IPS-NIHi11 (cell line): Measurements from ENCODE around the gene ABHD16B.
"Not testable (repeated sequence)": the region's sequence is repeated elsewhere in the genome, so short reads cannot be mapped to it uniquely, and the experiment has no call there.

Experiments
- DNase-seq: peaks from one replicate; pipeline ENCODE4 v3.0.0; 2012; ENCODE audit warnings: mixed read lengths, low spot score

The ABHD16B gene

GRCh38 chr20:63855363-63856097 lies 5.8 kb upstream of the ABHD16B start:
- DNase-seq, result peak; percentile 41

GRCh38 chr20:63856098-63856511 lies 5.2 kb upstream of the ABHD16B start:
- DNase-seq, result peak; percentile 63

- no peak for DNase-seq
Observed at GRCh38 chr20:63857764-63858392, 3.4 kb upstream of the ABHD16B start.

GRCh38 chr20:63858393-63859165 lies 2.7 kb upstream of the ABHD16B start:
- DNase-seq, result peak; percentile 52

- no peak for DNase-seq
Observed at GRCh38 chr20:63859166-63859699, 2.1 kb upstream of the ABHD16B start.

- no peak for DNase-seq
Observed at GRCh38 chr20:63860325-63861051, 810 bp upstream of the ABHD16B start.

GRCh38 chr20:63861981-63862901 lies 943 bp downstream of the ABHD16B start:
- no peak for DNase-seq

- no peak for DNase-seq
Observed at GRCh38 chr20:63863021-63863797, 1.9 kb downstream of the ABHD16B start.

GRCh38 chr20:63863798-63864544 lies 2.7 kb downstream of the ABHD16B start:
- peak; percentile 73 for DNase-seq

- no peak for DNase-seq
Observed at GRCh38 chr20:63864545-63864977, 3.3 kb downstream of the ABHD16B start.

- peak; percentile 97 for DNase-seq
Observed at GRCh38 chr20:63864978-63865640, 3.8 kb downstream of the ABHD16B start, which contains the start of gene TPD52L2. Gene TPD52L2, plus strand, starts transcription at chr20:63865270. Its CDS starts 96 bp downstream, at chr20:63865366.

GRCh38 chr20:63867042-63867441 lies 5.7 kb downstream of the ABHD16B start:
- not testable (repeated sequence) for DNase-seq

- no peak for DNase-seq
Observed at GRCh38 chr20:63868264-63868663, 7.0 kb downstream of the ABHD16B start.

GRCh38 chr20:63873477-63873971 lies 12.2 kb downstream of the ABHD16B start:
- no peak for DNase-seq

- DNase-seq, result not testable (repeated sequence)
Observed at GRCh38 chr20:63874241-63874640, 12.9 kb downstream of the ABHD16B start.

GRCh38 chr20:63876489-63877036 lies 15.3 kb downstream of the ABHD16B start:
- DNase-seq, result no peak

- DNase-seq, result no peak
Observed at GRCh38 chr20:63877755-63878470, 16.6 kb downstream of the ABHD16B start.
